Hepatic stellate cell (primary cell): ENCODE data around the gene OR11H7.
"Not testable (repeated sequence)": the region's sequence is repeated elsewhere in the genome, so short reads cannot be mapped to it uniquely, and the experiment has no call there.

Experiments
- DNase-seq: peaks from one replicate; pipeline ENCODE4 v3.0.0; 2011; ENCODE audit warnings: low spot score

The OR11H7 gene

DNA sequence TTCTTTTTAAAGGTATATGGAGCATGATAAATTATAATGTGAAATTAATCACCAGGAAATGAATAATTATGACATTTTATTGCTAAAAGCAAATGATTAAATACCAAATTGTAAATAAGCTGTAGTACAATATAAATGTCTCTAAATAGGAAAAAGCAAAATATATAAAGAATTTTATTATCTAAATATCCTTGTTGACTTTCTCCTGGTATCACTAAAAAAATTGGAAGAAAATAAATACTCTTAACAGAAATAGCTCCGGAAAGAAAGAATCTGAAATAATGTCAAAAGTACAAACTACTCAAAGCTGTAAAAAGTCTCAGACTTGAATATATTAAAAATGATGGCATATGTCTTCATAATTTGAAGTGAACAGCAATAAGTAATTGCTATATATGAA, at the start of gene OR11H7:
Gene OR11H7, plus strand, starts transcription at position 301 of the 400 bp plus-strand sequence.
- DNase-seq, result no peak

DNA sequence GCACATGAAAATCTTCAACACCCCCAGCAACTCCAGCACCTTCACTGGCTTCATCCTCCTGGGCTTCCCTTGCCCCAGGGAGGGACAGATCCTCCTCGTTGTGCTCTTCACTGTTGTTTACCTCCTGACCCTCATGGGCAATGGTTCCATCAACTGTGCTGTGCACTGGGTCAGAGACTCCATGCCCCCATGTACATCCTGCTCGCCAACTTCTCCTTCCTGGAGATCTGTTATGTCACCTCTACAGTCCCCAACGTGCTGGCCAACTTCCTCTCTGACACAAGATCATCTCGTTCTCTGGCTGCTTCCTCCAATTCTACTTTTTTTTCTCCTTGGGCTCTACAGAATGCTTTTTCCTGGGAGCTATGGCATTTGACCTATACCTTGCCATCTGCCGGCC, 49.6 kb upstream of the OR11H7 start:
- DNase-seq, result no peak

DNA sequence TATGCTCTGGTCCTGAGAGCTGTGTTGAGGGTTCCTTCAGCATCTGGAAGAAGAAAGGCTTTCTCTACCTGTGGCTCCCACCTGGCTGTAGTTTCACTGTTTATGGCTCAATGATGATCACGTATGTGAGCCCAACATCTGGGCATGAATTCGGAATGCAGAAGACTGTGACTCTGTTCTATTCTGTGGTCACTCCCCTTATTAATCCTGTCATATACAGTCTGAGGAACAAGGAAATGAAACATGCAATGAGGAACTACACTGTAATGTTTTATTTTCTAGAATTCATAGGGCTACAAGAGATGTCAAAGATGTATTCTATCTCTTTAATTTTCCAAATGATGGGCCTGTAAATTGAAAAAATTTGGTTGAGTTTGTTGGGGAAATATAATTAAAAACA, 48.9 kb upstream of the OR11H7 start:
- no peak for DNase-seq

DNA sequence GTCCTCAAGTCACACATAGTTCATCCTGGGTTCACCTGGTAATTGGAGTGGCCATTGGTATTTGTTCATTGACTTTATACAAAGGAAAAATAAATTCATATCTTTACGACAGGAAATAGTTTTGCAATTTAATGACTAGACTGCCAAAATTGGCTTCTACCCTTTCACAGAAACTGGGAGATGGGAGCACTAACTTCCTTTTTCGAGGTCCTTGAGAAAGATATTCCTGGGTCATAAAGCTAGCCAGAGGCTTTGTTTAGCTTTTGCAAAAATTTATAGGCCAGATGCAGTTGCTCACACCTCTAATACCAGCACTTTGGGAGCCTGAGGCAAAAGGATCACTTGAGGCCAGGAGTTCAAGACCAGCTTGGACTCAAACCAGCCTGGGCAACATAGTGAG, 48.3 kb upstream of the OR11H7 start:
- DNase-seq, result no peak

DNA sequence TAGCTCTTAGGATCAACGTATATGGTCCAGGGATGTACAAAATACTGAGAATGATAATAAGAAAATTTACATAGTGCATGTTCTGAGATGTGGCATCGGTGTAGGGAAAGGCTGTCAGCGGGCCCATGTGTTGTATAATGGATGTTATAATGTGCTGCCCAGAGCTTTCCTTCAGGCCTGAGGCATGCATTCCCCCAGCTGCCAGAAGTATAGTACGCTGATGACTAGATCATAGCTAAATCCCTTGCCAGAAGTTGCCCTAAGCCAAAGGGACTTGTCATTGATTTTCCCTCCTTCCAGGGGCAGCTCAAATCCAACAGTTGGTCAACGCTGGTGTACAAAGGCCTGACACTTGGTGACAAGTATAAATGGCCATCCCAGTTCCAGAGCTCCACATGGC, 44.6 kb upstream of the OR11H7 start:
- DNase-seq, result no peak

DNA sequence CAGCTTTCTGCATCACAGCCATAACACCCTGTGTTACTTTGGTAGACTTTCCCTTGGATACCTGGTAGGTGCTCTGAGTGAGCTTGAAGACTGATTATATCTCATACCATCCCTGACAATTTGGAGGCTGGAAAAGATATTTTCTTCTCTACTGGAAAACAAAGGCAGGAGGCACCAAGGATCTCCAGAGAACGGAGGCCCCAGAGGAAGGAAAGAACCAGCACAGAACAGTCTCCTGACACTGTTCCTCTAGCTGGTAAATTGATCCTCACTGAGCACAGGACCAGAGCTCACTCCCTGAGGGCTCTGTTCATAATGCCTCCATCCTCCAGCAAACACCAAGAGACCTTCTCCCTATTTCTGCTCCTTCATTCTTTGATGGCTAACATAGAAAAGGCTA, 38.2 kb upstream of the OR11H7 start, which contains the start of gene OR11G2:
Gene OR11G2, plus strand, starts transcription at position 301 of the 400 bp plus-strand sequence. CDS start 6,542 bp downstream, outside the sequence.
- no peak for DNase-seq

DNA sequence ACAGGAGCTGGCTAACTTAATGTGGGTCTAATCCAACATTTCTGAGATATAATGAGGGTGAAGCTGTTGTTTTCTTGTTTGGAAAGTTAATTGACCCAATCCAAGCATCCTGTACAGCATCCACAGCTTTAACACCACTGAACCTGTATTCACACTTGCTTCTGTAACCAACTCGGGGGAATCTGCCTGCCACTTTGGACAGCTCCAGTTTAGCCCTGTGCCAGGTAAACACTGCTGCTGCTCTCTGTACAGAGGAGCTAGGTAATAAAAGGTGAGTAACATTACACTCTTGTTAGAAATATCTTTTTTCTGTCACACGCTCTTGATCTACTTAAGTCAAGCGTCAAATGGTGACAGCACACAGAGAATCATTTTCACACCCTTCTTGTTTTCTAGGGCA, 37.4 kb upstream of the OR11H7 start:
- DNase-seq, result no peak

DNA sequence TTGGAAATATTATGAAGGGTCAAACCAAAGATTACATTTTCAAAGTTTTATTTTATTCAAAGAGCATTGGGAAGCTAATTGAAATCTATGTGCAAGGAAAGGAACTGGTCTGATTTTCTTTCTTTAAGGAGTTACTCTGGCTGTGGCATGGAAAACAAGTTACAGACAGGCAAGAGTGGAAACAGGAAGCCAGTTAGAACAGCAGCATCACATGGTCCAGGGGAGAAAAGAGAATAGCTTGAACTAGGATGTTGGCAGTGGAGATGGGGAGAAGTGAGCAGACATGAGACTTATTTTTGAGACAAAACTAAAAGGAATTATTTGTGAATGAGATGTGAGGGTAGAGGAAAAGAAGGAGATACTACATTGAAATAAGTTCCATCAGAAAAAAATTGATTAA, 34.7 kb upstream of the OR11H7 start:
- no peak for DNase-seq

DNA sequence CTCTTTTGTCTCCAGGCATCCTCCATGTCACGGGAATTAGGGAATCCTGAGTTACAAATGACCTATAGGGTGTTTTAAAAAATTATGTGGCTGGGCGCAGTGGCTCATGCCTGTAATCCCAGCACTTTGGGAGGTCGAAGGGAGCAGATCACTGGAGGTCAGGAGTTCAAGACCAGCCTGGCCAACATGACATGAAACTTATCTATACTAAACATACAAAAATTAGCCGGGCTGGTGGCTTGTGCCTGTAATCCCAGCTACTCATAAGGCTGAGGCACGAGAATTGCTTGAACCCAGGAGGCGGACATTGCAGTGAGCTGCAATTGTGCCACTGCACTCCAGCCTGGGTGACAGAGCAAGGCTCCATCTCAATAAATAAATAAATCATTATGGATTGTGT, 33.6 kb upstream of the OR11H7 start:
- not testable (repeated sequence) for DNase-seq

DNA sequence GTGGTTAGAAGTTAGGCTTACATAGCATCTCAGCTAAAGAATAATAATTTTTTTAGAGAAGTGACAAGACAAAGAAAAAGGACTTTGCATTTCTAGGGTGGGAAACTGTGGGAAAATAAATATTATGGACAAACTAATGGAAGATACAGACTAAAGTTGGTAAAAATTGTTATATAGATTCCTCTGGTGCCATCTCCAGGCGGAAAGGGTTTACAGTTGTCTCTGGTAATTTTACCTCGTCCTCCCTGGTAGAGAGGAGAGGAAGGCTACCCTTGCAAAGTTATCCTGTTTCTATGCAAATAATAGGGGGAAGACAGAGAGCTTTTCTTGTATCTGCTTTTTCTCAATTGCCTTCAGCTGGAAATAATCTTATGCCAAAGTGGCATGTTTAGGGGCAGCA, 32.9 kb upstream of the OR11H7 start:
- DNase-seq, result no peak

DNA sequence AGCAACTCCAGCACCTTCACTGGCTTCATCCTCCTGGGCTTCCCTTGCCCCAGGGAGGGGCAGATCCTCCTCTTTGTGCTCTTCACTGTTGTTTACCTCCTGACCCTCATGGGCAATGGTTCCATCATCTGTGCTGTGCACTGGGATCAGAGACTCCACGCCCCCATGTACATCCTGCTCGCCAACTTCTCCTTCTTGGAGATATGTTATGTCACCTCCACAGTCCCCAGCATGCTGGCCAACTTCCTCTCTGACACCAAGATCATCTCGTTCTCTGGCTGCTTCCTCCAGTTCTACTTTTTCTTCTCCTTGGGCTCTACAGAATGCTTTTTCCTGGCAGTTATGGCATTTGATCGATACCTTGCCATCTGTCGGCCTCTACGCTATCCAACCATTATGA, 31.3 kb upstream of the OR11H7 start:
- no peak for DNase-seq

DNA sequence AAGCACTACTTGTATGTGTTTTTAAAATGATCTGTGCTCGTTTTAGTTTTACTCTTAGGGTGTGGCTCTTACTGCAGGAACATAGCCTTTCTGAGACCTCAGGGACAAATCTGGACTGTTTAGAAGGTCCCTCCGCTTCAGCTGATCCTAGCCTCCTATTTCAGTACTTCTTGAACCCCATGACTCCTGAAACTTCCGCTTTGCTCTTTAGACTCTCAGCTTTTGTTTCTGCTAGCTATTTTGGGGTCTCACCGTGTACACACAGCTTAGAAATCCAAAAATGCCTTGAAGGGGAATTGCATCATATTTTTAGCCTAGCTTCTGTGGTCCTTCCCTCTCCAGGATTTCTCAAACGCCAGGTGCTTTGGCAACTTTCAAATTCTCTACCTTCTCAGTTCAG, 29.8 kb upstream of the OR11H7 start:
- no peak for DNase-seq

DNA sequence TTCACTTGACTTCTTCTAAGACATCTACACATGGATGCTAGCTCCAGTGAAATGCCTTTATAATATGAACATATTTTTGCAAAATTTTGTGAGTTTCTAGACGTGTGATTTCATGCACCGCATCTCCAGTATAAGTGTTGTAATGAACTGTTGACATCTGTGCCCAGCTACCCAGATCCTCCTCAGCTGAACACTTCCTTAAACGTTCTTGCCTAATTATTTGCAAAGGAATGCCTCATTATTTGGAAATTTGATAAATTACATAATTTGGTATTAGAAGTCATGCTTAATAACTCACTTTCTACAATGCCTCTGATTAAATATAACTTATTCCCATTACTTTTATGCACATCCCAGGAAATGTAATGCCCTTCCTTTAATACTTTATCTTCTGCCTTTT, 24.1 kb upstream of the OR11H7 start:
- no peak for DNase-seq

DNA sequence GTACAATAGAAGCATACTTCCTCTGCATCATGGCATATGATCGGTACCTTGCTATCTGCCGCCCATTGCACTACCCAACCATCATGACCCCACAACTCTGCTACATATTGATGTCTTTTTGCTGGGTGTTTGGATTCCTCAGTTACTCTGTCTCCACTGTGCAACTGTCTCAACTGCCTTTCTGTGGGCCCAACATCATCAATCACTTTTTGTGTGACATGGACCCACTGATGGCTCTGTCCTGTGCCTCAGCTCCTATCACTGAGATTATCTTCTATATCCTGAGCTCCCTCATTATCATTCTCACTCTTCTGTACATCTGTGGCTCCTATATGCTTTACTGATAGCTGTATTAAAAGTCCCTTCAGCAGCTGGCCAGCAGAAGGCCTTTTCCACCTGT, 19.2 kb upstream of the OR11H7 start:
- no peak for DNase-seq

DNA sequence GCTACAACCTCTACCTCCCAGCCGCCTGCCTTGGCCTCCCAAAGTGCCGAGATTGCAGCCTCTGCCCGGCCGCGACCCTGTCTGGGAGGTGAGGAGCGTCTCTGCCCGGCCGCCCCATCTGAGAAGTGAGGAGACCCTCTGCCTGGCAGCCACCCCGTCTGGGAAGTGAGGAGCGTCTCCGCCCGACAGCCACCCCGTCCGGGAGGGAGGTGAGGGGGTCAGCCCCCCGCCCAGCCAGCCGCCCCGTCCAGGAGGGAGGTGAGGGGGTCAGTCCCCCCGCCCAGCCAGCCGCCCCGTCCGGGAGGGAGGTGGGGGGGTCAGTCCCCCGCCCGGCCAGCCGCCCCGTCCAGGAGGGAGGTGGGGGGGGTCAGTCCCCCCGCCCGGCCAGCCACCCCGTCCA, 16.4 kb upstream of the OR11H7 start:
- not testable (repeated sequence) for DNase-seq

DNA sequence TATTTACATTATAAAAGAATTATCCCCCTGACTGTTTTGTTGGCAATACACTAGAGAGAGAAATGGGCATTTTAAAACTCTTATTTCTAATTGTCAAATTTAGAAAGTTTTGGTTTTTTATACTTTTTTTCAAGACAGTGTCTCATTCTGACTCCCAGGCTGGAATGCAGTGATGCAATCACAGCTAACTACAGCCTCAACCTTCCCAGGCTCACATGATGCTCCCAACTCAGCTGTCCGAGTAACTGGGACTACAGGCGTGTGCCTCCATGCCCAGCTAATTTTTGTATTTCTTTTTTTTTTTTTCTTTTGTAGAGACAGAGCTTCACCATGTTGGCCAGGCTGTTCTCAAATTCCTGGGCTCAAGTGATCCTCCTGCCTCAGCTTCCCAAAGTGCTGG, 13.6 kb upstream of the OR11H7 start:
- no peak for DNase-seq

DNA sequence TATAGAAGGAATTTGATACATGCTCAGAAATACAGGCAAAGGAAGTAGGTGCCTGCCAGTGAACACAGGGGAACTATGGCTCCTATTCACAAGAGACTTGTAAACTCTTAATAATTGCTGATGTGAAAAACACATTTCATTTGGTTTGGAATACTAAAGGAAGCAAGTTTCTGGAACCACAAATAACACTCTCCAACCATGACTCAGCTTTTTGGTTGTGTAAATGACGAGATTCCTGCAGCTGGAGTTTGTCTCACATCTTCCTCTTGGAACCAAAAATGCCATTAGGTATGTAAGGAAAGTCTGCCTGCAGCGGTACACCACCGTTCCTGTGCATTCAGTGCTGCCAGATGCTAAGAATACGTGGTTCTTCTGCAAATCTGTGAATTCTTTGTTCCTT, 9.7 kb upstream of the OR11H7 start:
- no peak for DNase-seq

DNA sequence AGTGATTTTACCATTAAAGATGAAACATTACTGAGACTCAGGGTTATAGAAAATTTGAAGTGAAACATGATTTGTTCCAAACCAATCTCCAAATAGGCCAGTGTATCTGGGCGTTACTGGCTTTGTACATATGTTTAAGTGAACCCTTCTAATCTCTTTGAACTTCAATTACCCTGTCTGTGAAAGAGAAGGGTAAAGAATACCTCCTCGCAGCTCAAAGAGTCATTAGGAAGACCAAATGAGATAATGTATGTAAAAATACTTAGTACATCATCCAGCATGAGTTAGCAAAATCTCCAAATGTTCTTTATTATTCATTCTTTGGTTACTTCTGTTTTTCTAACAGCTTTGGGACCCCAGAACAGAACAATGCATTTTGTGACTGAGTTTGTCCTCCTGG, 5.4 kb upstream of the OR11H7 start, which contains the start of gene OR11H6:
Gene OR11H6, plus strand, starts transcription at position 301 of the 400 bp plus-strand sequence. Its CDS starts 0 bp downstream, at position 301.
- DNase-seq, result no peak

DNA sequence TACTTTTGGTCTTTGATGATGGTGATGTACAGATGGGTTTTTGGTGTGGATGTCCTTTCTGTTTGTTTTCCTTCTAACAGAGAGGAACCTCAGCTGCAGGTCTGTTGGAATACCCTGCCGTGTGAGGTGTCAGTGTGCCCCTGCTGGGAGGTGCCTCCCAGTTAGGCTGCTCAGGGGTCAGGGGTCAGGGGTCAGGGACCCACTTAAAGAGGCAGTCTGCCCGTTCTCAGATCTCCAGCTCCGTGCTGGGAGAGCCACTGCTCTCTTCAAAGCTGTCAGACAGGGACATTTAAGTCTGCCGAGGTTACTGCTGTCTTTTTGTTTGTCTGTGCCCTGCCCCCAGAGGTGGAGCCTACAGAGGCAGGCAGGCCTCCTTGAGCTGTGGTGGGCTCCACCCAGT, 6.6 kb downstream of the OR11H7 start:
- not testable (repeated sequence) for DNase-seq

DNA sequence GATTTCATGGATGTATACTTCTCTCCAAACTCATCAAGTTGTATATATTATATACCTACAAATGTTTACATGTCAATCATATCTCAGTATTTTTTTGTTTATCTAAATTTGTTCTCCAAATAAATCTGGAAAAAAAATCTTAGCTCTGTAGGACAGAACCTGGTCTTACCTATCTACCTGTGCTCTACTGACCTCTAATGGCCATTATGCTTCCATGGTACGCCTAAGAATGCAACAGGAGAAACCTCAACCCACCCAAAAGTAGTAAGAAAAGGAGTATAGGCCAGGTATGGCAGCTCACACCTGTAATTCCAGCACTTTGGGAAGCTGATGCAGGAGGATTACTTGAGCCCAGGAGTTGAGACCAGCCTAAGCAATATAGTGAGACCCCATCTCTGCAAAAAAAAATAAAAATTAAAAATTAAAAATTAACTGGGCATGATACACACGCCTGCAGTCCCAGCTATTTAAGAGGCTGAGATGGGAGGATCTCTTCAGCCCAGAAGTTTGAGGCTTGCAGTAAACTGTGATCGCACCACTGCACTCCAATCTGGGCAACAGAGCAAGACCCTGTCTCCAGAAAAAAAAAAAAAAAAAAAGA, 19.0 kb downstream of the OR11H7 start:
- DNase-seq, result no peak

DNA sequence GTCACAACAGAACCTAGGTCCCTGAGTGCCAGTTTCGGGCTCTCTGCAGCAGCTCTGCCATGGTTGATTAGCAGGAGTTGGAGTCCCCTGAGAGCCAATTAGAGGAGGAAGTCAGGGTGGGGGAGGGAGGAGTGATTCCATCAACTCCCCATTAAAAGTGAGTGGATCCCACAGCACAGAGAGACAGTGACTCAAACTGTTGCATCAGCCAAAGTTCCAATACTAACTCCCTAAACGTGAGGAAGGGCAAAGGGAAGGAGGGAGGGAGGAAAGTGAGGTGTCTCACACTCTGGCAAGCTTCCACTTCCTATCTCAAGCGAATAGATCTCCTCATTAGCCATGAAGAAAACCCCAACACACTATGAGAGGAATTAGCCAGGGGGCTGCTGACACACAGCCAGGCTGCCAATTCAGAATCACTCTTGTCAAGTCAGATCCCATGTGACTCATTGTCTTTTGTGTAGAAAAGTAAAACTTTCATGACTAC, 33.9 kb downstream of the OR11H7 start:
- DNase-seq, result no peak

DNA sequence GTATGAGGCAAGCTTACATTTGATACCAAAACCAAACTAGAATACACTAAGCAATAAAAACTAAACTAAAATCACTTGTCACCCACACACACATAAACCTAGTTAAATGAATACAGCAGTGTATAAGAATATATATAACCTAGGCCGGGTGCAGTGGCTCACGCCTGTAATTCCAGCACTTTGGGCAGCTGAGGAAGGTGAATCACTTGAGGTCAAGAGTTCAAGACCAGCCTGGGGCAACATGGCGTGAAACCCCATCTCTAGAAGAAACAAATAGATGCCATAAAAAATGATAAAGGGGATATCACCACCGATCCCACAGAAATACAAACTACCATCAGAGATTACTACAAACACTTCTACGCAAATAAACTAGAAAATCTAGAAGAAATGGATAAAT, 35.6 kb downstream of the OR11H7 start:
- not testable (repeated sequence) for DNase-seq

DNA sequence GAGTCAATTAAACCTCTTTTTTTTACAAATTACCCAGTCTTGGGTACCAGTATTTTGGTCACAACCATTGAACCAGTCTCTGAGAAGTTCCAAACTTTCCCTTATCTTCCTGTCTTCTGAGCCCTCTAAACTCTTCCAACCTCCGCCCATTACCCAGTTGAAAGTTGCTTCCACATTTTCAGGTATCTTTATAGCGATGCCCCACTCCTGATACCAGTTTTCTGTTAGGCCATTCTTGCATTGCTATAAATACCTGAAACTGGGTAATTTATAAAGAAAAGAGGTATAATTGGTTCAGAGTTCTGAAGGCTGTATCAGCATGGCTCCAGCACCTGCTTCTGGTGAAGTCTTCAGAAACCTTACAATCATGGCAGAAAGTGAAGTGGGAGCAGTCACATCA, 45.3 kb downstream of the OR11H7 start:
- DNase-seq, result no peak

DNA sequence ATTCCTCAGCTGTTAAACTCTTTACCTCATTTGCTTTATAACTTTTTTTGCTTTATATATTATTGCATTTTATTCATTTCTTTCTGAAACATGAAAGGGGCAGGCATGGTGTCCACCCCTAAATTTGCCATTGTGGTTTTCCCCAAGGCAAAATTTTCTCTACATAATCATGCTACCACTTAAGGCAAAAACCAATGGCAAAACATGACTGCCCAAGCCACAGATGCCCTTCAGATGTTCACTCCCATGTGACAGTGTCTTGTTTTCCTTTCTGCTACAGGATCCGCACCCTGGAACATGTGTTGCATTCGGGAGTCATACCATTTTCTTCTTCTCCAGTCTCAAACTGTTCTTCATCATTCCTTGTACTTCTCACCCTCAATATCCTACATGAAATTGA, 48.6 kb downstream of the OR11H7 start:
- no peak for DNase-seq
